Measurements from ENCODE around the gene AKIP1. TPM values are rescaled to one million over a fixed set of nuclear protein-coding genes. Genes with fewer than 3 reads are reported as not detected.

AKIP1 gene
- total RNA-seq, 1 experiment from 2014 or later: 26.0 TPM

GRCh38 chr11:8917157-8917825 lies 6.3 kb downstream of the AKIP1 start:
- H3K9me3 Mint-ChIP-seq: no peaks in the 10 kb centered on the region
- H3K36me3 Mint-ChIP-seq: peaks cover 51% of the 10 kb centered on the region
- peak; percentile 31 for DNase-seq (ENCODE audit: low spot score)
- ChIA-PET CTCF (interaction anchor here (1.2 to 9.1 kb wide), 2 partner anchors 43 to 99 kb away, joined by 3 to 110 read pairs; no protein-coding TSS in a partner anchor), POLR2A (no interaction called here)
- no peaks in the 10 kb centered on the region for H3K27me3 Mint-ChIP-seq (ENCODE audit: low read depth)
- peak; percentile 79 for ATAC-seq
- H3K4me3 Mint-ChIP-seq: no peak overlapping the region
- peak overlapping the region; percentile 27; the same call in 1 of the 2 replicates for H3K27ac Mint-ChIP-seq
- TF ChIP-seq OVOL2 (CRISPR knock-in tag; IDR thresholded peaks at IDR 0.05; ENCODE audit: borderline replicate concordance) (no peak), MAX (CRISPR knock-in tag; IDR thresholded peaks at IDR 0.05) (no peak), USF2 (CRISPR knock-in tag; IDR thresholded peaks at IDR 0.05) (no peak), JUN (CRISPR knock-in tag; IDR thresholded peaks at IDR 0.05) (no peak), FOXJ3 (CRISPR knock-in tag; IDR thresholded peaks at IDR 0.05; ENCODE audit: borderline replicate concordance) (no peak), ZMAT4 (CRISPR knock-in tag; IDR thresholded peaks at IDR 0.05) (no peak), SOX15 (CRISPR knock-in tag; IDR thresholded peaks at IDR 0.05) (no peak), CREM (CRISPR knock-in tag; IDR thresholded peaks at IDR 0.05) (no peak), NR1H2 (CRISPR knock-in tag; IDR thresholded peaks at IDR 0.05) (no peak), ZNF423 (CRISPR knock-in tag; IDR thresholded peaks at IDR 0.05) (no peak), ETV6 (CRISPR knock-in tag; IDR thresholded peaks at IDR 0.05) (no peak), TCF7 (CRISPR knock-in tag; IDR thresholded peaks at IDR 0.05; ENCODE audit: low read depth) (no peak), NFE2L1 (CRISPR knock-in tag; IDR thresholded peaks at IDR 0.05) (no peak), ZNF416 (CRISPR knock-in tag; IDR thresholded peaks at IDR 0.05) (no peak)
- peaks cover 27% of the 10 kb centered on the region for H3K4me1 Mint-ChIP-seq

- H3K36me3 Mint-ChIP-seq: peaks cover 27% of the 10 kb centered on the region
- H3K4me3 Mint-ChIP-seq: no peak overlapping the region
- no peak for ATAC-seq
- TF ChIP-seq STAT6 (CRISPR knock-in tag; conservative IDR thresholded peaks at IDR 0.05; ENCODE audit: low read depth) (no peak), TEAD4 (CRISPR knock-in tag; IDR thresholded peaks at IDR 0.05) (no peak), CREM (CRISPR knock-in tag; IDR thresholded peaks at IDR 0.05) (no peak), ZNF416 (CRISPR knock-in tag; IDR thresholded peaks at IDR 0.05) (no peak), ATF2 (CRISPR knock-in tag; IDR thresholded peaks at IDR 0.05; ENCODE audit: borderline replicate concordance, low read depth) (no peak), NFE2L1 (CRISPR knock-in tag; IDR thresholded peaks at IDR 0.05) (no peak), SMAD4 (CRISPR knock-in tag; IDR thresholded peaks at IDR 0.05) (no peak), SP1 (CRISPR knock-in tag; conservative IDR thresholded peaks at IDR 0.05) (no peak), MXD4 (CRISPR knock-in tag; IDR thresholded peaks at IDR 0.05; ENCODE audit: borderline replicate concordance) (no peak), JUN (CRISPR knock-in tag; IDR thresholded peaks at IDR 0.05) (no peak), AFF4 (CRISPR knock-in tag; IDR thresholded peaks at IDR 0.05; ENCODE audit: borderline replicate concordance) (no peak), TEAD1 (CRISPR knock-in tag; IDR thresholded peaks at IDR 0.05) (no peak), USF2 (CRISPR knock-in tag; IDR thresholded peaks at IDR 0.05) (no peak)
These were observed 11.7 kb downstream of the AKIP1 start for GRCh38 chr11:8922691-8923090.

More at GRCh38 chr11:8922691-8923090, 11.7 kb downstream of the AKIP1 start:
- Mint-ChIP-seq H3K27me3 (ENCODE audit: low read depth) (no peaks in the 10 kb centered on the region), H3K27ac (no peak overlapping the region), H3K9me3 (no peaks in the 10 kb centered on the region), H3K4me1 (peaks cover 3% of the 10 kb centered on the region; the same call in 1 of the 2 replicates)
- no peak for DNase-seq (ENCODE audit: low spot score)
- ChIA-PET POLR2A (no interaction called here), CTCF (interaction anchor here (0.8 to 1.6 kb wide), 4 partner anchors 9 to 37 kb away, joined by 3 to 5 read pairs (median 3); no protein-coding TSS in a partner anchor)
